Activated T-cell treated with anti-CD3 and anti-CD28 coated beads, Interleukin-2, amount 50 U/mL, for 72 hours (primary cell): Measurements from ENCODE around the gene ZNF343. TPM values are rescaled to one million over a fixed set of nuclear protein-coding genes. Genes with fewer than 3 reads are reported as not detected.
"Not testable (repeated sequence)": the region's sequence is repeated elsewhere in the genome, so short reads cannot be mapped to it uniquely, and the experiment has no call there.

Experiments
- ATAC-seq, 2 donors: fragments of 150-1000 bp; cut with Tn5 transposase; replicated peaks in 1 of 2; 2 replicates each; pipeline ENCODE4 v1.10.0; 2021; ENCODE audit warnings: moderate library complexity in 2 of 2, mild to moderate bottlenecking in 1 of 2
- DNase-seq, 2 donors: peaks; one replicate each; pipeline ENCODE4 v3.0.0; 2021 to 2022; ENCODE audit warnings: mixed read lengths in 1 of 2
- H3K27ac Mint-ChIP-seq: one replicate; pipeline ENCODE4 v1.8.0; 2022; ENCODE audit warnings: mild to moderate bottlenecking, moderate library complexity, mixed read lengths
- H3K27me3 Mint-ChIP-seq: one replicate; pipeline ENCODE4 v1.8.0; 2022; ENCODE audit warnings: low read depth, mixed read lengths
- H3K36me3 Mint-ChIP-seq, 2 donors: one replicate each; pipeline ENCODE4 v1.8.0; 2022; ENCODE audit warnings: mixed read lengths in 2 of 2, mild to moderate bottlenecking in 1 of 2; ENCODE audit not compliant: insufficient read depth in 2 of 2
- H3K4me1 Mint-ChIP-seq: one replicate; pipeline ENCODE4 v1.8.0; 2022; ENCODE audit warnings: low read depth, mixed read lengths
- H3K4me3 Mint-ChIP-seq, 2 donors: one replicate each; pipeline ENCODE4 v1.8.0; 2022; ENCODE audit warnings: mild to moderate bottlenecking in 2 of 2, mixed read lengths in 2 of 2, moderate library complexity in 2 of 2
- H3K9me3 Mint-ChIP-seq, 2 donors: one replicate each; pipeline ENCODE4 v1.8.0; 2022; ENCODE audit warnings: mixed read lengths in 2 of 2
- total RNA-seq, 2 donors: library from RNA; stranded (reverse); gene quantifications; one replicate each; pipeline ENCODE4 v1.2.3, GENCODE V29; 2022

The ZNF343 gene
- total RNA-seq, 2 donors from 2014 or later: 12.4 to 16.4 TPM

DNA sequence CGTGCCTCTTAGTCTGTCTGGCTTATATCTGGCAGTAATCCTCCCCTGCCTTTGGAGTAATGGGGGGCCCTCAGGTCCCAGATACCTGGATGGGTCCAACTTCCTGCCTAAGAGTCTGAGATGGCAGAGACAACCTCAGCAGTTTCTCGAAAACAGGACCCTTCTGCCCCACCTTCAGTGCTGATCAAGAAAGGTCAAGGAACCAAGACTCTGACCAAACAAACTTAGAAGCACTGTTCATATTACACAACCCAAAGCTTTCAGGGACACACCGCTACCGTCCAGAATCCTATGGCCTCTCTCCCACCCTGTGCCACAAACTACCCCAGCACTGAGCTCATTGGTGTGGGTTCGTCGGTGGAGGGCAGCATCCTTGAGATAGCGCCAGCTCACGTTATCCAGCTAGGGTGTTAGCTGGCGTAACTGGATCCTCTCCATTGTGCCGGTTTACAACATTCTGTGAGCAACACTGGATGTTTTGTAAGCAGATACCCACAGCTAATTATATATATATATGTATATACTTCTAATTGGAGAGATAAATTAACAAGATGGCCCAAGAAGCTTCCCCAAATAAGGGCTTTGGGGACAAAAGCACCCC is 20.1 kb upstream of the ZNF343 start:
- Mint-ChIP-seq H3K27me3 (no peaks in the 10 kb centered on the region), H3K4me1 (peaks cover 27% of the 10 kb centered on the region), H3K9me3 (no peaks in the 10 kb centered on the region), H3K36me3 (no peaks in the 10 kb centered on the region), H3K27ac (no peak overlapping the region), H3K4me3 (no peak overlapping the region)
- DNase-seq (no peak), ATAC-seq (no peak)

GRCh38 chr20:2527762-2528161 is 19.0 kb upstream of the ZNF343 start:
- Mint-ChIP-seq H3K9me3 (no peaks in the 10 kb centered on the region), H3K4me1 (peaks cover 30% of the 10 kb centered on the region), H3K27ac (no peak overlapping the region), H3K36me3 (no peaks in the 10 kb centered on the region), H3K4me3 (no peak overlapping the region), H3K27me3 (no peaks in the 10 kb centered on the region)
- DNase-seq (no peak), ATAC-seq (no peak)

GRCh38 chr20:2526218-2526583 is 17.5 kb upstream of the ZNF343 start:
- not testable (repeated sequence) for H3K27ac Mint-ChIP-seq, DNase-seq, H3K9me3 Mint-ChIP-seq, ATAC-seq, H3K4me3 Mint-ChIP-seq, H3K36me3 Mint-ChIP-seq, H3K27me3 Mint-ChIP-seq
- peaks cover 36% of the 10 kb centered on the region for H3K4me1 Mint-ChIP-seq

- peaks cover 7% of the 10 kb centered on the region for H3K27me3 Mint-ChIP-seq
- H3K4me1 Mint-ChIP-seq: peaks cover 35% of the 10 kb centered on the region
- H3K27ac Mint-ChIP-seq: peak overlapping the region; percentile 91
- ATAC-seq: peak; percentile 58 to 63
- H3K36me3 Mint-ChIP-seq: no peaks in the 10 kb centered on the region
- H3K9me3 Mint-ChIP-seq: no peaks in the 10 kb centered on the region
- DNase-seq: peak; percentile 49 to 54
- H3K4me3 Mint-ChIP-seq: peak overlapping the region; percentile 90 to 94
Measured at GRCh38 chr20:2524709-2525506, 16.2 kb upstream of the ZNF343 start.

GRCh38 chr20:2523919-2524708 is 15.4 kb upstream of the ZNF343 start:
- Mint-ChIP-seq H3K4me1 (peaks cover 38% of the 10 kb centered on the region), H3K9me3 (no peaks in the 10 kb centered on the region), H3K27ac (no peak overlapping the region), H3K36me3 (no peaks in the 10 kb centered on the region), H3K27me3 (peaks cover 7% of the 10 kb centered on the region), H3K4me3 (peak overlapping the region; percentile 90 to 94)
- peak; percentile 91 to 96 for DNase-seq
- ATAC-seq: peak; percentile 79 to 81

DNA sequence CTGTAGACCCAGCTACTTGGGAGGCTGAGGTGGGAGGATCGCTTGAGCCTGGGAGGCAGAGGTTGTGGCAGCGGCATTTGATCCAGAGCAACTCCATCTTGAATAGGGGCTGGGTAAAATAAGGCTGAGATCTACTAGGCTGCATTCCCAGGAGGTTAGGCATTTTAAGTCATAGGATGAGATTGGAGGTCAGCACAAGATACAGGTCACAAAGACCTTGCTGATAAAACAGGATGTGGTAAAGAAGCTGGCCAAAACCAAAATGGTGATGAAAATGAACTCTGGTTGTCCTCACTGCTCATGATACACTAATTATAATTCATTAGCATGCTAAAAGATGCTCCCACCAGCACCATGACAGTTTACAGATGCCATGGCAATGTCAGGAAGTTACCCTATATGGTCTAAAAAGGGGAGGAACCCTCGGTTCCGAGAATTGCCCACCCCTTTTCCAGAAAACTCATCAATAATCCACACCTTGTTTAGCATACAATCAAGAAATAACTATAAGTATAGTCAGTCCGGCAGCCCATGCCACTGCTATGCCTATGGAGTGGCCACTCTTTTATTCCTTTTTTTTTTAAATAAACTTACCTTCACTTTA is 14.2 kb upstream of the ZNF343 start:
- not testable (repeated sequence) for H3K36me3 Mint-ChIP-seq, H3K9me3 Mint-ChIP-seq, H3K27me3 Mint-ChIP-seq, ATAC-seq, H3K4me3 Mint-ChIP-seq, DNase-seq, H3K27ac Mint-ChIP-seq
- H3K4me1 Mint-ChIP-seq: peaks cover 38% of the 10 kb centered on the region

- Mint-ChIP-seq H3K4me1 (peaks cover 38% of the 10 kb centered on the region), H3K4me3 (no peak overlapping the region), H3K27me3 (peaks cover 7% of the 10 kb centered on the region), H3K9me3 (no peaks in the 10 kb centered on the region), H3K36me3 (no peaks in the 10 kb centered on the region), H3K27ac (no peak overlapping the region)
- ATAC-seq: no peak
- DNase-seq: peak; percentile 64 to 68
Measured at GRCh38 chr20:2521369-2522305, 12.9 kb upstream of the ZNF343 start.

DNA sequence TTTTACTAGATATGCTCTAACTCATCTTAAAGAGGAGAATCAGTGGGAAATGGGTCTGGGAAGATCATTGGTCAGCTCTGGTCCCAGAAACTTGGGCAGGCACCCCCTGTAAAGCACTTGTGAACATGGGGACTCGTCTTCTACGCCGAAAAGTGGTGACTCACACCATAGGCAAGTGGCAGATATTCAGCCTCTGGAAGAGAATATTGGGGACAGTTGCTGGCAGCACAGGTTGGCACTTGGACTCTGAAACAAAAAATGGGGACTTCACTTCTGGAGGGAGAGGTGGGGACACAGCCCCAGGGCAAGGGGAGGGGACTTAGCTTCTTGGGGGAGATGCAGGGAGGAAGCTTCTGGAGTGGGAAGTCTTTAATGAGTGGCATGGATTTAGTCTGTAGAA is 11.9 kb upstream of the ZNF343 start:
- ATAC-seq (no peak), DNase-seq (no peak)
- no peaks in the 10 kb centered on the region for H3K9me3 Mint-ChIP-seq
- peaks cover 7% of the 10 kb centered on the region for H3K27me3 Mint-ChIP-seq
- no peaks in the 10 kb centered on the region for H3K36me3 Mint-ChIP-seq
- H3K4me3 Mint-ChIP-seq: no peak overlapping the region
- peaks cover 36% of the 10 kb centered on the region for H3K4me1 Mint-ChIP-seq
- no peak overlapping the region for H3K27ac Mint-ChIP-seq

DNA sequence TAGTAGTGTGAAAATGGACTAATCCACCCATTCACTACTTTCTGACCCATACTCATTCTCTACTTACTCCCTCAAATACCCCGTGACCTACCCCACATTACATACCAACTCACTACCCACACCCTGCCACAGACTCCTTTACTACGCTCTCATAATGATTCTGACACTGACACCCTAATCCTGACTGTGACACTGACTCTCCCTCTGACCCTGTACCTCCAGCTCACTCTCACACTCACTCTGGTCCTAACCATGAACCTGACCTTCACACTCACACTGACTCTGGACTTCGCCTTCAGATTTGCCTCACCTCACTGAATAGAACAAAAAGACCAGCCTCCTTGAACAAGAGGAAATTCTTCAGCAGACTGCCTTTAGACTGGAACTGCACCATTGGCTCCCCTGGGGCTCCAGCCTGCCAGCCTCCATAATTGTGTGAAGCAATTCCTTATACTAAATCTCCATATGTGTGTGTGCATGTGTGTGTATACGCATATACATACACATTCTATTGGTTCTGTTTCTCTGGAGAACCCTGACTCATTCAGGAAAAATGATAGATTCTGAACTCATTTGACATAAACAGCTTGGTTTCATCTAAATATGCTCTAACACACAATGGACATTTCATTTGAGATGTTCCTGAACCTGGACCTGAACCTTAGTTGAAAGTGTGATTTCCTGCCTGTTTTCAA is 10.5 kb upstream of the ZNF343 start:
- ATAC-seq: peak; percentile 64 to 78
- Mint-ChIP-seq H3K4me3 (no peak overlapping the region), H3K27me3 (peaks cover 7% of the 10 kb centered on the region), H3K36me3 (no peaks in the 10 kb centered on the region), H3K4me1 (peaks cover 26% of the 10 kb centered on the region), H3K9me3 (no peaks in the 10 kb centered on the region), H3K27ac (no peak overlapping the region)
- DNase-seq: no peak

GRCh38 chr20:2518558-2518957 is 9.8 kb upstream of the ZNF343 start:
- H3K4me3 Mint-ChIP-seq: no peak overlapping the region
- DNase-seq (no peak), ATAC-seq (no peak)
- H3K4me1 Mint-ChIP-seq: peaks cover 19% of the 10 kb centered on the region
- H3K9me3 Mint-ChIP-seq: no peaks in the 10 kb centered on the region
- no peaks in the 10 kb centered on the region for H3K36me3 Mint-ChIP-seq
- H3K27ac Mint-ChIP-seq: no peak overlapping the region
- H3K27me3 Mint-ChIP-seq: peaks cover 12% of the 10 kb centered on the region

DNA sequence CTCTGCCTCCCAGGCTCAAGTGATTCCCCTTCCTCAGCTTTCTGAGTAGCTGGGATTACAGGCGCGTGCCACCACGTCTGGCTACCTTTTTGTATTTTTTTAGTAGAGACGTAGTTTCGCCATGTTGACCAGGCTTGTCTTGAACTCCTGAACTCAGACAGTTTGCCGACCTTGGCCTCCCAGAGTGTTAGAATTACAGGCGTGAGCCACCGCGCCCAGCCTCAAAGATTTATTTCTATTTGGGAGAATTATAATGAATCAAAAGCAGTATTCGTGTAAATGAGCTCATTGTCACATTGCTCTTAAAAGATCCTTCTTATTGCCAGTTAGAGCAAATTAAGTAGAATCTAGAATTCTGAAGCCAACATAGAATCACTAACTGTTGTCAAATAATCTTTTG is 9.4 kb upstream of the ZNF343 start:
- no peak for ATAC-seq
- peaks cover 14% of the 10 kb centered on the region for H3K27me3 Mint-ChIP-seq
- no peaks in the 10 kb centered on the region for H3K9me3 Mint-ChIP-seq
- DNase-seq: no peak
- no peak overlapping the region for H3K27ac Mint-ChIP-seq
- no peaks in the 10 kb centered on the region for H3K36me3 Mint-ChIP-seq
- H3K4me1 Mint-ChIP-seq: peaks cover 19% of the 10 kb centered on the region
- no peak overlapping the region for H3K4me3 Mint-ChIP-seq

- no peaks in the 10 kb centered on the region for H3K9me3 Mint-ChIP-seq
- H3K27ac Mint-ChIP-seq: no peak overlapping the region
- H3K36me3 Mint-ChIP-seq: no peaks in the 10 kb centered on the region
- DNase-seq: no peak
- H3K4me1 Mint-ChIP-seq: peaks cover 12% of the 10 kb centered on the region
- H3K4me3 Mint-ChIP-seq: no peak overlapping the region
- peaks cover 17% of the 10 kb centered on the region for H3K27me3 Mint-ChIP-seq
- no peak for ATAC-seq
Measured at GRCh38 chr20:2516399-2516798, 7.7 kb upstream of the ZNF343 start.
